Cardiac muscle cell (in vitro differentiated cells and primary cell): Measurements from ENCODE around the gene SHLD2. TPM values are rescaled to one million over a fixed set of nuclear protein-coding genes. Genes with fewer than 3 reads are reported as not detected.
A peak's percentile ranks its signal among the peaks of the same experiment; 100 is the strongest.

Experiments used
- DNase-seq, 2 donors: peaks; one replicate each; pipeline versions ENCODE4 v3.0.0 to v3.0.0-alpha.2; 2010 to 2017; ENCODE audit warnings: low read depth in 1 of 2, low spot score in 1 of 2
- H3K27ac ChIP-seq: fragments of 200-600 bp; sonication (generic); 2 replicates; pipeline ENCODE4 v1.5.1; 2016
- H3K27me3 ChIP-seq: fragments of 200-600 bp; sonication (generic); 2 replicates; pipeline ENCODE4 v1.6.0; 2016; ENCODE audit warnings: control low read depth
- H3K36me3 ChIP-seq: fragments of 200-600 bp; sonication (generic); 2 replicates; pipeline ENCODE4 v1.5.1; 2016; ENCODE audit warnings: control low read depth
- H3K4me1 ChIP-seq: fragments of 200-600 bp; sonication (generic); 2 replicates; pipeline ENCODE4 v1.8.1; 2017; ENCODE audit warnings: low read depth, mild to moderate bottlenecking, mixed run types
- H3K4me3 ChIP-seq: fragments of 200-600 bp; sonication (generic); 2 replicates; pipeline ENCODE4 v1.5.1; 2016; ENCODE audit warnings: mild to moderate bottlenecking
- H3K9me3 ChIP-seq: fragments of 200-600 bp; sonication (generic); 2 replicates; pipeline ENCODE4 v1.5.1; 2017; ENCODE audit warnings: low read depth, mild to moderate bottlenecking, control low read depth
- polyA plus RNA-seq: library from polyadenylated mRNA; unstranded; fragments of >200 nt; fragmentation: Nextera tagmentation; extraction: Ambion mirVana; gene quantifications from 2 replicates; pipeline ENCODE4 v1.2.1, GENCODE V29; 2016
- total RNA-seq: library from RNA; depleted of rRNA; stranded (reverse); fragments of >200 nt; gene quantifications from 2 replicates; pipeline ENCODE4 v1.2.3, GENCODE V29; 2016
- TF ChIP-seq, protein P1 (sequence below): IDR thresholded peaks from 2 replicates; pipeline ENCODE4 v1.5.1; 2012; ENCODE audit warnings: low read depth, mild to moderate bottlenecking, low read length

Gene SHLD2
- total and polyA plus RNA-seq, 2 experiments from 2014 or later, result 14.1 to 18.5 TPM

DNA sequence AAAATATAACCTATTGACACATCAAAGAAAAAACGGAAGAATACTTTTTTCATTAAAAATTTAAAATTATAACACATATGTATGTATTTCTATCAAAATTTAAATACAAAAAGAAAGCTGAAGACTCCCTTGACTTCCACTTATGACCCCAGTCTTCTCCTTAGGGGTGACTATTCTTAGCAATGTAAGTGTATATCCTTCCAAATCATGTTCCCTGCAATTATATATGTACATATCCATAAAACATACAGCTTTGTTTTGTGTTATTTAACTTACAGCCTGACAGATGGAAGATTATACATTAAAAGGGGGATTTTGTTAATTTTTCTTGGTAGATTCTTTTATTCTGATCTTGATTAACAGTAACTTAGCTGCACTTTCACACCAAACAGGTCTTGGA lies 9.5 kb upstream of the SHLD2 start:
- no peak for DNase-seq
- H3K27ac ChIP-seq, result no peak overlapping the region
- no peak overlapping the region for H3K4me3 ChIP-seq
- H3K4me1 ChIP-seq, result peaks cover 11% of the 10 kb centered on the region
- H3K36me3 ChIP-seq, result no peaks in the 10 kb centered on the region
- TF ChIP-seq, protein P1, sequence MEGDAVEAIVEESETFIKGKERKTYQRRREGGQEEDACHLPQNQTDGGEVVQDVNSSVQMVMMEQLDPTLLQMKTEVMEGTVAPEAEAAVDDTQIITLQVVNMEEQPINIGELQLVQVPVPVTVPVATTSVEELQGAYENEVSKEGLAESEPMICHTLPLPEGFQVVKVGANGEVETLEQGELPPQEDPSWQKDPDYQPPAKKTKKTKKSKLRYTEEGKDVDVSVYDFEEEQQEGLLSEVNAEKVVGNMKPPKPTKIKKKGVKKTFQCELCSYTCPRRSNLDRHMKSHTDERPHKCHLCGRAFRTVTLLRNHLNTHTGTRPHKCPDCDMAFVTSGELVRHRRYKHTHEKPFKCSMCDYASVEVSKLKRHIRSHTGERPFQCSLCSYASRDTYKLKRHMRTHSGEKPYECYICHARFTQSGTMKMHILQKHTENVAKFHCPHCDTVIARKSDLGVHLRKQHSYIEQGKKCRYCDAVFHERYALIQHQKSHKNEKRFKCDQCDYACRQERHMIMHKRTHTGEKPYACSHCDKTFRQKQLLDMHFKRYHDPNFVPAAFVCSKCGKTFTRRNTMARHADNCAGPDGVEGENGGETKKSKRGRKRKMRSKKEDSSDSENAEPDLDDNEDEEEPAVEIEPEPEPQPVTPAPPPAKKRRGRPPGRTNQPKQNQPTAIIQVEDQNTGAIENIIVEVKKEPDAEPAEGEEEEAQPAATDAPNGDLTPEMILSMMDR, result no peak
- no peaks in the 10 kb centered on the region for H3K9me3 ChIP-seq
- no peaks in the 10 kb centered on the region for H3K27me3 ChIP-seq

DNA sequence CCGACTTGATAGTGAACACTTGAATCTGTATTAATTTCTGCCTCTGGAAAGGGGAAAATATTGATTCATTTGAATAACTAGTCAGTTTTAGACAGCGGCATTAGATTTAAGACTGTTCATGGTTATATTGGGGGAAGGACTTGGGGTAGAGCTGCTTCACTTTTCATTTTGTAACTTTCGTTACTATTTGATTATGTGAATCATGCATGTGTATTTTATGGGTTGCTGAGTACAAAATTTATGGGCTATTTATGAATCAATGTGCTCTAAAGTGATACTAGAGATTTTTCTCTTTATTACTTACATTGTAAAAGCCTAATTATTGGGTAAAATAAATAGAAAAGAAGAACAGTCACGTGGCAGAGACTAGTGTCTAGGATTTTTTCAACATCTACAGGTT lies 5.3 kb upstream of the SHLD2 start:
- Histone ChIP-seq H3K9me3 (no peaks in the 10 kb centered on the region), H3K36me3 (no peaks in the 10 kb centered on the region), H3K4me3 (no peak overlapping the region), H3K27me3 (no peaks in the 10 kb centered on the region), H3K27ac (no peak overlapping the region), H3K4me1 (peaks cover 14% of the 10 kb centered on the region)
- no peak for DNase-seq
- TF ChIP-seq, protein P1, result no peak

DNA sequence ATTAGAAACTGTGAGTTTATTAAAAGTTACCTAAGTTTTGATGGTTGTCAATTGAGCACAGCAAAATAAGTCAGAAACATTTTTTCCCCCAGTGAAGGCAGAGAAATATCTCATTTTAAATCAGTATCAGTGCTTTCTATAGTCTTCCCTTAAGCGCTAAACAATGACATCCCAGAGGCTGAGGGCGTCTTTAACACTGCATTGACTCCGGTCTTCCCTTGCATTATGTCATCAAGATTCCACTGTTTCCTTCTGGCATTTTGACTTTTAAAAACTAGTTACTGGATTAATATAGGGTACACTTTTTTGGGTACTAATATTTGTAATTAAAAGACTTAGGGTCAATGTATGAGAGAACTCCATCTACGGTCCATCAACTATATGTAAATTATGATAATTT lies 4.2 kb upstream of the SHLD2 start:
- H3K9me3 ChIP-seq, result no peaks in the 10 kb centered on the region
- H3K36me3 ChIP-seq, result no peaks in the 10 kb centered on the region
- H3K27ac ChIP-seq, result no peak overlapping the region
- TF ChIP-seq, protein P1, result no peak
- H3K4me3 ChIP-seq, result no peak overlapping the region
- H3K4me1 ChIP-seq, result peaks cover 14% of the 10 kb centered on the region
- no peak for DNase-seq
- H3K27me3 ChIP-seq, result no peaks in the 10 kb centered on the region

DNA sequence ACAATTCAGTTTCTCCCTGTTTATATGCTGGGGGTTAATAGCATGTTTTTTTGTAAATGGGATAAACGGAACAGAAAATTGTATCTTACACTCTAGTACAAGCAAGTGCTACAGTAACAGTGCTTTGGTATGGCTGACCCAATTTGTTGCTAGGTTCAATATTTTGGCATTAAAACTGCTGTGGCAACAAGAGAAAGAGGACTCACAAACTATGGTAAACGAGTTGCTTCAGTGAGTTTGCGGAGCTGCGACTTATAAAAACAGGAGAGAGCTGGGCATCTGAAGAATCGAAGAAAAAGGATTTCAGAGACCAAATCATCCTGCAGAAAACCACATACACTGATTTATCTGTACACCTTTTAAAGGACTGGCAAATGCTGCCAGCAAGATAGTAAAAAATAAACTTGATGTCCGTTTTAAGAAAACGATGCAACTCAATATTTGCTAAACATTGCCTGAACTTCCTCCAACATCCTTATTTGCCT lies 2.6 kb upstream of the SHLD2 start:
- Histone ChIP-seq H3K36me3 (no peaks in the 10 kb centered on the region), H3K4me1 (peaks cover 14% of the 10 kb centered on the region), H3K4me3 (peak overlapping the region; percentile 63), H3K27ac (no peak overlapping the region), H3K9me3 (no peaks in the 10 kb centered on the region), H3K27me3 (no peaks in the 10 kb centered on the region)
- TF ChIP-seq, protein P1, result no peak
- peak in 1 of 2 donors; percentile 55 for DNase-seq

DNA sequence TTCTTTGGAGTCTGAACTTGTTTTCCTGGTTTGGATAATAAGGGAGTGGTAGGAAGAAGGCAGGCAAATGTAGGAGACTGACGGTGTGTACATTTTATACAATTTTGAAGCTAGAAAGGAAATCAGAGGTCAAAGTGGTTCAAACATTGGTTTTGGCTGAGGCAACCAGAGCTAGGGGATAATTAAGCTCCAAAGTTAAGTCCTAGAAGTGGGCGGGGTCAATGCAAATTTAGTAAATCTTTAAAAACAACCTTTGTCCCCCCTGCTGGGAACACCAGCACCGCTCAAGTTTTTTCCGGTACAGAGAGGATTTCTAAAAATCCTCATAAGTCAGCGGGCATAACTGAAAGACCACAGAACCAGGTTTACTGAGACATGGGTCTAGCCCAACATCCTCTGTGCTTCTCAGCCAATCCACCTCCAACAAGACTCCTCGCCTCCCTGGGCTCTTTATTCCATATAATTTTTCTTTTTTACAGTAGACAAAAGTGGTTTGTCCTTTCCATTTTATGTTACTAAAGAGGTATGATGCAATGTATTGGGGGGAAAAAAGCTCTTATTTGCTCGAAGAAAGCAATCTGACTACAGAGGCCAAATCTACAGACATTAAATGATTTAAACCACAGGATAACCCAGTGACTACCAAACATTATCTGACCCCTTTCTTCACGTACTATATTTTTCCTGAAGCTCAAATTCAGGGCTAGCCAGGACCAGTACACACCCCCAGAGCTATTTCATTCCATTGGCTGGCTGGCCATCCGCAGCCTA lies 2.0 kb upstream of the SHLD2 start:
- TF ChIP-seq, protein P1, result no peak
- peak; percentile 20 to 42 for DNase-seq
- Histone ChIP-seq H3K4me1 (peaks cover 14% of the 10 kb centered on the region), H3K4me3 (peak overlapping the region; percentile 63), H3K27ac (no peak overlapping the region), H3K36me3 (no peaks in the 10 kb centered on the region), H3K27me3 (no peaks in the 10 kb centered on the region), H3K9me3 (no peaks in the 10 kb centered on the region)
